Progenitor cell of endocrine pancreas (in vitro differentiated cells): Measurements from ENCODE around the gene KCTD17. TPM values are rescaled to one million over a fixed set of nuclear protein-coding genes. Genes with fewer than 3 reads are reported as not detected.
A peak's percentile ranks its signal among the peaks of the same experiment; 100 is the strongest.

ENCODE experiments used
- DNase-seq: peaks from one replicate; pipeline ENCODE4 v3.0.0; 2021; ENCODE audit warnings: low spot score; ENCODE audit not compliant: unreplicated experiment
- H3K27ac Mint-ChIP-seq: 2 replicates; pipeline ENCODE4 v1.8.0; 2021; ENCODE audit warnings: mild to moderate bottlenecking, moderate library complexity, mixed read lengths
- H3K27me3 Mint-ChIP-seq: 2 replicates; pipeline ENCODE4 v1.8.0; 2021; ENCODE audit warnings: mixed read lengths
- H3K36me3 Mint-ChIP-seq: 2 replicates; pipeline ENCODE4 v1.8.0; 2022; ENCODE audit warnings: mixed read lengths; ENCODE audit not compliant: insufficient read depth
- H3K4me1 Mint-ChIP-seq: 2 replicates; pipeline ENCODE4 v1.8.0; 2021; ENCODE audit warnings: low read depth, mixed read lengths
- H3K4me3 Mint-ChIP-seq: 2 replicates; pipeline ENCODE4 v1.8.0; 2021; ENCODE audit warnings: low read depth, mild to moderate bottlenecking, moderate library complexity, mixed read lengths
- H3K9me3 Mint-ChIP-seq: 2 replicates; pipeline ENCODE4 v1.8.0; 2021; ENCODE audit warnings: low read depth, mixed read lengths
- CTCF ChIP-seq: fragments of 200-600 bp; sonication (generic); IDR thresholded peaks from one replicate; pipeline ENCODE4 v1.5.0; 2021; ENCODE audit warnings: antibody characterized with exemption, mild to moderate bottlenecking; ENCODE audit not compliant: unreplicated experiment
- total RNA-seq: library from RNA; stranded (reverse); gene quantifications from 2 replicates; pipeline ENCODE4 v1.2.1, GENCODE V29; 2021

The KCTD17 gene
- total RNA-seq, 1 donor from 2014 or later: 38.8 TPM

GRCh38 chr22:37044634-37045625 lies 6.6 kb upstream of the KCTD17 start:
- Mint-ChIP-seq H3K4me1 (peaks cover 15% of the 10 kb centered on the region), H3K4me3 (no peak overlapping the region), H3K27me3 (peaks cover 9% of the 10 kb centered on the region), H3K27ac (no peak overlapping the region), H3K9me3 (no peaks in the 10 kb centered on the region), H3K36me3 (no peaks in the 10 kb centered on the region)
- DNase-seq: no peak
- no peak for TF ChIP-seq CTCF

GRCh38 chr22:37045958-37046357 lies 5.6 kb upstream of the KCTD17 start:
- Mint-ChIP-seq H3K27ac (no peak overlapping the region), H3K4me1 (peaks cover 12% of the 10 kb centered on the region)

GRCh38 chr22:37046589-37046988 lies 5.0 kb upstream of the KCTD17 start:
- Mint-ChIP-seq H3K4me1 (peaks cover 12% of the 10 kb centered on the region), H3K36me3 (no peaks in the 10 kb centered on the region), H3K9me3 (no peaks in the 10 kb centered on the region), H3K27ac (no peak overlapping the region), H3K27me3 (peaks cover 9% of the 10 kb centered on the region), H3K4me3 (no peak overlapping the region)
- TF ChIP-seq CTCF: no peak
- no peak for DNase-seq

More at GRCh38 chr22:37045958-37046357, 5.6 kb upstream of the KCTD17 start:
- no peak overlapping the region for H3K4me3 Mint-ChIP-seq
- peaks cover 9% of the 10 kb centered on the region for H3K27me3 Mint-ChIP-seq
- DNase-seq: no peak
- no peaks in the 10 kb centered on the region for H3K36me3 Mint-ChIP-seq
- no peaks in the 10 kb centered on the region for H3K9me3 Mint-ChIP-seq
- TF ChIP-seq CTCF: peak; percentile 64

- no peak overlapping the region for H3K27ac Mint-ChIP-seq
- no peak overlapping the region for H3K4me3 Mint-ChIP-seq
- DNase-seq: no peak
- H3K9me3 Mint-ChIP-seq: no peaks in the 10 kb centered on the region
- no peak for TF ChIP-seq CTCF
- peaks cover 9% of the 10 kb centered on the region for H3K27me3 Mint-ChIP-seq
- peaks cover 12% of the 10 kb centered on the region for H3K4me1 Mint-ChIP-seq
- H3K36me3 Mint-ChIP-seq: no peaks in the 10 kb centered on the region
These were observed 4.5 kb upstream of the KCTD17 start for GRCh38 chr22:37047006-37047405.

GRCh38 chr22:37048133-37048532 lies 3.4 kb upstream of the KCTD17 start:
- no peak overlapping the region for H3K4me3 Mint-ChIP-seq
- no peaks in the 10 kb centered on the region for H3K9me3 Mint-ChIP-seq
- H3K27ac Mint-ChIP-seq: no peak overlapping the region
- no peak for DNase-seq
- peaks cover 13% of the 10 kb centered on the region for H3K27me3 Mint-ChIP-seq
- H3K36me3 Mint-ChIP-seq: no peaks in the 10 kb centered on the region
- H3K4me1 Mint-ChIP-seq: peaks cover 12% of the 10 kb centered on the region
- TF ChIP-seq CTCF: no peak
